Testis (tissue), 2 donors: ENCODE data around the gene S1PR4.

Source experiments
- POLR2A ChIP-seq: fragments of 450-650 bp; IDR thresholded peaks from one replicate; pipeline ENCODE4 v1.6.1; 2017; ENCODE audit warnings: antibody characterized with exemption, mild to moderate bottlenecking, moderate library complexity
- TF ChIP-seq, protein P1 (sequence below), 3 experiments: fragments of 450-650 bp in 2 of 3; fragments of 200-600 bp in 1 of 3; sonication (generic) in 1 of 3; IDR thresholded peaks; one replicate each; pipeline ENCODE4 v1.5.1; 2016 to 2019; ENCODE audit warnings: antibody characterized with exemption in 3 of 3, mild to moderate bottlenecking in 2 of 3, moderate library complexity in 1 of 3

DNA sequence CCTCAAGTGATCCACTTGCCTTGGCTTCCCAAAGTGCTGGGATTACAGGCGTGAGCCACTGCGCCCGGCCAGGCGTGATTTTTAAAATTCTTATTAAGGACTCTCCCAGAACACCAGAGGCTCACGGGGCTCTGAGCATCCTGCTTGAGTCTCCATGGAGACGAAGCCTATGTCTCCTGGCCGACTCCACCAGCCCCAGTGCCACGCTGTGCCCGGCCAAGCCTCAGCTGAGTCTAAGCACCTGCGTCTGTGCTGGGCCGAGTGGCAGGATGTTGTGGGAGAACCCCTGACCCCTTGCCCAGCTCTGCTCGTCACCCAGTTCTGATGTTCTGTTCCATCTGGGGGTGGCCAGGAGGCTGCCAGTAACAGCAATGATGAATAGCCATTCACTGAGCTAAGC is 42.0 kb downstream of the S1PR4 start:
- TF ChIP-seq, protein P1, sequence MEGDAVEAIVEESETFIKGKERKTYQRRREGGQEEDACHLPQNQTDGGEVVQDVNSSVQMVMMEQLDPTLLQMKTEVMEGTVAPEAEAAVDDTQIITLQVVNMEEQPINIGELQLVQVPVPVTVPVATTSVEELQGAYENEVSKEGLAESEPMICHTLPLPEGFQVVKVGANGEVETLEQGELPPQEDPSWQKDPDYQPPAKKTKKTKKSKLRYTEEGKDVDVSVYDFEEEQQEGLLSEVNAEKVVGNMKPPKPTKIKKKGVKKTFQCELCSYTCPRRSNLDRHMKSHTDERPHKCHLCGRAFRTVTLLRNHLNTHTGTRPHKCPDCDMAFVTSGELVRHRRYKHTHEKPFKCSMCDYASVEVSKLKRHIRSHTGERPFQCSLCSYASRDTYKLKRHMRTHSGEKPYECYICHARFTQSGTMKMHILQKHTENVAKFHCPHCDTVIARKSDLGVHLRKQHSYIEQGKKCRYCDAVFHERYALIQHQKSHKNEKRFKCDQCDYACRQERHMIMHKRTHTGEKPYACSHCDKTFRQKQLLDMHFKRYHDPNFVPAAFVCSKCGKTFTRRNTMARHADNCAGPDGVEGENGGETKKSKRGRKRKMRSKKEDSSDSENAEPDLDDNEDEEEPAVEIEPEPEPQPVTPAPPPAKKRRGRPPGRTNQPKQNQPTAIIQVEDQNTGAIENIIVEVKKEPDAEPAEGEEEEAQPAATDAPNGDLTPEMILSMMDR (IDR thresholded peaks at IDR 0.05) = no peak
- TF ChIP-seq POLR2A = no peak
